ENCODE data around the gene PLCB3. TPM values are rescaled to one million over a fixed set of nuclear protein-coding genes. Genes with fewer than 3 reads are reported as not detected.

Gene PLCB3
- total and polyA plus RNA-seq, 2 of the 13 experiments (the other 11 are each of a cell fraction or from before 2014, with no cell fraction given): 7.5 to 13.8 TPM

- ATAC-seq (no peak), DNase-seq (ENCODE audit: low spot score) (no peak), FAIRE-seq (no peak)
- BruUV-seq (replicated peaks): no TSS peak
- CTCF ChIA-PET (ENCODE audit: low intra/inter-chr PET ratio, low total read pairs): no interaction called here
- H3K4me3 ChIP-seq (replicated peaks in 1 of 3; ENCODE audit: insufficient read depth in 1 of 3, low read depth in 2 of 3, low read length in 3 of 3): no peak overlapping the region
- H3K27me3 ChIP-seq (ENCODE audit: control insufficient read depth in 1 of 2, insufficient read depth in 2 of 2, low read length in 2 of 2): no peaks in the 10 kb centered on the region; a peak in 1 of 5 replicates
- no peak overlapping the region for H3K27ac ChIP-seq (ENCODE audit: extremely low read length, insufficient read depth, low read length)
- H3K4me1 ChIP-seq (ENCODE audit: insufficient read depth, low read length): peaks cover 33% of the 10 kb centered on the region
- POLR2A ChIA-PET: no interaction called here
- H3K9ac ChIP-seq (ENCODE audit: insufficient read depth, low read depth, low read length): no peak overlapping the region
- H4K20me1 ChIP-seq (ENCODE audit: insufficient read depth, low read length): no peaks in the 10 kb centered on the region
- in situ Hi-C loops (cut with HindIII; ENCODE audit: extremely low pct_ligation_motif_present, low pct_unique_long_range_greater_than_20kb): no loop called here
- H3K4me2 ChIP-seq (ENCODE audit: low read depth, low read length): no peak overlapping the region
- 93% methylated on average over 3 of the region's 7 CpGs for WGBS (ENCODE audit: low lambda C conversion rate)
- intact Hi-C loops (cut with micrococcal nuclease; ENCODE audit: unreplicated experiment): no loop called here
- H3K36me3 ChIP-seq (replicated peaks in 1 of 2; ENCODE audit: control insufficient read depth in 1 of 2, insufficient read depth in 2 of 2, low read length in 2 of 2): peaks cover 12 to 19% of the 10 kb centered on the region in 2 experiments; a peak in 4 of 5 replicates
- H2AFZ ChIP-seq (ENCODE audit: low read length): no peak overlapping the region
- no peaks in the 10 kb centered on the region for H3K9me3 ChIP-seq (ENCODE audit: low read length)
- H3K79me2 ChIP-seq (ENCODE audit: insufficient read depth, low read length): peaks cover 7% of the 10 kb centered on the region
- no peak for TF ChIP-seq ZNF766 (CRISPR knock-in tag; IDR thresholded peaks at IDR 0.05; ENCODE audit: borderline replicate concordance)
- no peak for TF ChIP-seq NR2F2 (IDR thresholded peaks at IDR 0.05; ENCODE audit: borderline replicate concordance, low read depth)
- no peak for TF ChIP-seq CREB1 (IDR thresholded peaks at IDR 0.05)
- TF ChIP-seq CREB1 (CRISPR knock-in tag; IDR thresholded peaks at IDR 0.05): no peak
- no peak for TF ChIP-seq MLXIP (CRISPR knock-in tag; IDR thresholded peaks at IDR 0.05; ENCODE audit: borderline replicate concordance)
- TF ChIP-seq ZNF609 (CRISPR knock-in tag; IDR thresholded peaks at IDR 0.05; ENCODE audit: borderline replicate concordance): no peak
- TF ChIP-seq ZNF329 (CRISPR knock-in tag; IDR thresholded peaks at IDR 0.05; ENCODE audit: low read depth): no peak
- no peak for TF ChIP-seq TFAP4 (IDR thresholded peaks at IDR 0.05; ENCODE audit: borderline replicate concordance, low read depth)
- no peak for TF ChIP-seq GLMP (CRISPR knock-in tag; IDR thresholded peaks at IDR 0.05; ENCODE audit: borderline replicate concordance)
- no peak for TF ChIP-seq ZNF275 (CRISPR knock-in tag; IDR thresholded peaks at IDR 0.05; ENCODE audit: borderline replicate concordance)
- TF ChIP-seq ZSCAN21 (CRISPR knock-in tag; IDR thresholded peaks at IDR 0.05; ENCODE audit: borderline replicate concordance): no peak
- no peak for TF ChIP-seq TBX3 (IDR thresholded peaks at IDR 0.05; ENCODE audit: borderline replicate concordance)
- no peak for TF ChIP-seq STAG1 (CRISPR knock-in tag; IDR thresholded peaks at IDR 0.05)
These were observed 3.0 kb downstream of the PLCB3 start for GRCh38 chr11:64254326-64254725.
